IPS-20b (cell line): ENCODE results near the gene RASGEF1C.

Experiments
- H3K27ac ChIP-seq: one replicate; pipeline ENCODE4 v1.5.1; 2013; ENCODE audit warnings: low read length
- H3K27me3 ChIP-seq: 2 replicates; pipeline ENCODE4 v1.6.1; 2013; ENCODE audit warnings: mild to moderate bottlenecking, low read length, inconsistent platforms; ENCODE audit not compliant: insufficient read depth
- H3K36me3 ChIP-seq: 2 replicates; pipeline ENCODE4 v1.6.1; 2013; ENCODE audit warnings: low read depth, mild to moderate bottlenecking, inconsistent platforms, low read length, moderate library complexity; ENCODE audit not compliant: insufficient read depth
- H3K4me1 ChIP-seq: 2 replicates; pipeline ENCODE4 v1.6.1; 2013; ENCODE audit warnings: mild to moderate bottlenecking, control low read depth, inconsistent platforms, low read length, moderate library complexity; ENCODE audit not compliant: insufficient read depth
- H3K4me3 ChIP-seq: 2 replicates; pipeline ENCODE4 v1.5.1; 2013; ENCODE audit warnings: mild to moderate bottlenecking, low read length, inconsistent platforms
- H3K9ac ChIP-seq: 2 replicates; pipeline ENCODE4 v1.6.1; 2013; ENCODE audit warnings: low read depth, mild to moderate bottlenecking, inconsistent platforms, low read length, moderate library complexity
- H3K9me3 ChIP-seq: 2 replicates; pipeline ENCODE4 v1.6.1; 2013; ENCODE audit warnings: mild to moderate bottlenecking, low read depth, low read length, inconsistent platforms; ENCODE audit not compliant: insufficient read depth

RASGEF1C gene

DNA sequence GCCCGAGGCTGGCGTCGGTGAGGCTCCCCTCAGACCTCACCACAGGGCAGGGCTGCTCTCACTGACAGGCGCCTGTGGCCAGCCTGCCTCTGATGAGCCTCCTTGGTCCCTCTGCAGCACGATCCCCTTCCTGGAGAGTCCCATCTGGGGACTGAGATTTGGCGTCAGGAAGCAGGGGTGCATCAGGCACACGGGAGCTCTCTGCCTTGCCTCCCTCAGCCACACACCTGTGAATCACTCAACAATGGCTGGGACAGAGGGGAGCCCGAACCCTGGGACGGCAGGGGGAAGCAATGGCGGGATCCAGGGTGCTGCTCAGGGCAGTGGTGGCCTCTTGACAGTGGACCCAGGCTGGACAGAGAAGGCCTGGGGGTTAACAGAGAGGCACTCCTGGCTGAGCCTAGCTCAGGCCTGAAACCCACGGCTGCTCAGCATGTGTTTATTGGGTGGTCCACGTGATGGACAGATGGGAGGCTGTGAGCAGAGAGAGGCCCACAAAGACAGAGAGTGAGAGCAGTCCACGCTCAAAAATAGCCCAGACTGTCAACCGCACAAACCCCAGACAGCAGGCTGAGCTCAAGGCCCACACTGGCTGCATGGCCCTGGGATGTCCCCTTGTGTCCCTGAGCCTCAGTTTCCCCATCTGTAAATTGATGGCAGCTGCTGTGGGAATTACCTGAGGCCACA is 11.9 kb downstream of the RASGEF1C start:
- Histone ChIP-seq H3K9me3 (no peaks in the 10 kb centered on the region), H3K4me1 (no peaks in the 10 kb centered on the region), H3K4me3 (no peak overlapping the region), H3K9ac (no peak overlapping the region), H3K27ac (no peak overlapping the region), H3K36me3 (no peaks in the 10 kb centered on the region), H3K27me3 (no peaks in the 10 kb centered on the region)

DNA sequence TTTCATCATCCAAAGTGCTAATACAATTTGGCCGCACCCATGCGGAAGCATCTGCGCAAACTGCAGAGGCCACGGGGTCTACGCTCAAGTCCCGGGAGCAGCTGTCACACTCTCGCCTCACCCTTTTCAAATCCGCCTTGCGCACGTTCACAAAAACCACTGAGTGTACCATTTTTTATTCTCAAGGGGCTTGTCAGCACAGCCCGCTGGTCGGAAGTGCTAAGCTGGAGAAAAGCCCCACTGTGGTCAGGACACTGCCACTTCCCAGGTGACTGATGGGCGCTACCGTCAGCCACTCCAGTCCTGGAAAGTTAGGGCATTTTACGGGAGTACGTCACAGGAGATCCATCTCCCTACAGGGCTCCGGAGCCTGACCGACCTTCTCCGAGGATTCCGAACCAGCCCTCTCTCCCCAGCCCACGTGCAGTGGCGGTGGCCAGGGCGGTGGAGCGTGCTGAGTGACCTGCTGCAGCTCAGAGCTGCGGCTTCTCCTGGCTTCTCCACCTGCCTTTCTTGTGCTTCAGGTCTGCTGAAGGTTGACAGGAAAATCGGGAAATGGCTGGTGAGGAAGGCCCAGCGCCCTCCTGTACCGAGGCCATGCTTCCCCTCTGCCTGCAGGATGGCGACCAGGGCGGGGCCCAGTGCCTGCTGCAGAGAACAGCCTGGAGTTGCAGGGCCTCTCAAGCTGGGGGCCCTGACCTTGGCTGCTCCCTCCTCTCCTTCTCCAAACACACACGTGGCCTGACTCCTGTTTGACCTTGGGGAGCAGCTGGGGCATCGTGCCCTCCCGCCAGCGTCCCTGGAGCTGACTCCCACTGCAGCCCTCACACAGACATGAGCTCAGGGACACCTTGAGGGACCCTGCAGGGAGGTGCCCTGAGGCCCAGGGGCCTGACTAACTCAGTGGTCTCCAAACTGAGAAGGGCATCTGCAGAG is 14.3 kb downstream of the RASGEF1C start:
- no peak overlapping the region for H3K9ac ChIP-seq
- H3K27ac ChIP-seq: no peak overlapping the region
- H3K4me3 ChIP-seq: no peak overlapping the region
- no peaks in the 10 kb centered on the region for H3K4me1 ChIP-seq
- no peaks in the 10 kb centered on the region for H3K36me3 ChIP-seq
- no peaks in the 10 kb centered on the region for H3K27me3 ChIP-seq
- no peaks in the 10 kb centered on the region for H3K9me3 ChIP-seq

DNA sequence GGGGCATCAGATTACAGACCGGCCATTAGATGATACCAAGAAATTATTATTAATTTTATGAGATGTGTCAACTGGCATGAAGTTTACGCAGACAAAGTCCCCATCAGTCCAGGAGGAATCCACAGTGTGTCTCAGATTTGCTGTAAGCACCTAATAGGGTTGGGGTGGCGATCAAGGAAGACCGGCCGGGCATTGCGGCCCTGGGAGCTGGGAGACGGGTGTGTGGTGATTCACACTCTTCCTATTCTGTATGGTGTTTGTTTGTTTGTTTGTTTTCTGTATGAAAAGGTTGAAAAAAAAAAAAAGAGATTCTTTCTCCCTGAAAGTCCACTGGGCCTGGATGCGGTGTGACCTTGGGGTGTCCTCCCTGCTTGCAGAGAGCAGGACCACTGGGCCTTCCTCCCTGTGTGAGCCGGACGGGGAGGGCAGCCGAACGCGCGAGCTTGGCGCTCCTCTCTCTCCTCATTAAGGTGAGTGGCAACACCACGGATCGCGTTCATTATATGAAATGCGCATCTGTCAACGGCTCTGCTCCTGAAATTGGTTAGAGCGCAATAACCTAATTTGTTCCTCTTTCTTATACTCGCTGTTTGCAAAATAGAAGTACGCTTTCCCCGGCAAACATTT is 15.1 kb downstream of the RASGEF1C start:
- Histone ChIP-seq H3K9me3 (no peaks in the 10 kb centered on the region), H3K36me3 (no peaks in the 10 kb centered on the region), H3K27me3 (no peaks in the 10 kb centered on the region), H3K27ac (no peak overlapping the region), H3K9ac (no peak overlapping the region), H3K4me1 (no peaks in the 10 kb centered on the region), H3K4me3 (no peak overlapping the region)

DNA sequence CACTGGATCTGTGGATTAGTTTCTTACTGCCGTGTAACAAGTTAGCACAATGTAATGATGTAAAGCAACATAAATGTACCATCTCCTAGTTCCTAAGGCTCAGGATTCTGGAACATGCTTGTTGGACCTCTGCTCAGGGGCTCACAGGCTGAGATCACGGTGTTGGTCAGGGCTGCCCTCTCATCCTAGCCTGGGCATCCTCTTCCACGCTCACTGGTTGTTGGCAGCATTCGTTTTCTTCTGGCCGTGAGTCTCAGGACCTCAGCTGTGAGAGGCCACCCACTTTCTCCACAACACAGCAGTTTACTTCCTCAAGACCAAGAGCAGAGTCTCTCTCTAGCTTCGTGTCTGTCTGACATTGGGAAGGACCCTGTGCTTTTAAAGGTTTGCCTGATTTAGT is 17.3 kb downstream of the RASGEF1C start:
- no peaks in the 10 kb centered on the region for H3K36me3 ChIP-seq
- H3K27me3 ChIP-seq: no peaks in the 10 kb centered on the region
- no peaks in the 10 kb centered on the region for H3K4me1 ChIP-seq
- no peak overlapping the region for H3K4me3 ChIP-seq
- no peaks in the 10 kb centered on the region for H3K9me3 ChIP-seq
- H3K27ac ChIP-seq: no peak overlapping the region
- H3K9ac ChIP-seq: no peak overlapping the region

DNA sequence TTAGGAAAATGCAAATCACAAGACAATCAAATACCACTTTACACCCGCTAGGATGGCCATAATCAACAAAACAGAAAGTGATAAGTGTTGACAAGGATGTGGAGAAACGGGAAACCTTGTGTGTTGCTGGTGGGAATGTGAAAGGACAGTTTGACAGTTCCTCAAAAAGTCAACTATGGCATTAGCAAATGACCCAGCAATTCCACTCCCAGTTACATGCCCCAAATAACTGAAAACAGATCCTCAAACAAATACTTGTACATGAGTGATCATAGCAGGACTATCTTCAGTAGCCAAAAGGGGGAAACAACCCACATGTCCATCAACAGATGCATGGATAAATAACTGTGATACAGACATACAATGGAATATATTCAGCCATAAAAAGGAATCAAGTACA is 21.2 kb downstream of the RASGEF1C start:
- Histone ChIP-seq H3K9me3 (no peaks in the 10 kb centered on the region), H3K4me1 (no peaks in the 10 kb centered on the region), H3K27ac (no peak overlapping the region), H3K27me3 (no peaks in the 10 kb centered on the region), H3K36me3 (no peaks in the 10 kb centered on the region), H3K4me3 (no peak overlapping the region), H3K9ac (no peak overlapping the region)

DNA sequence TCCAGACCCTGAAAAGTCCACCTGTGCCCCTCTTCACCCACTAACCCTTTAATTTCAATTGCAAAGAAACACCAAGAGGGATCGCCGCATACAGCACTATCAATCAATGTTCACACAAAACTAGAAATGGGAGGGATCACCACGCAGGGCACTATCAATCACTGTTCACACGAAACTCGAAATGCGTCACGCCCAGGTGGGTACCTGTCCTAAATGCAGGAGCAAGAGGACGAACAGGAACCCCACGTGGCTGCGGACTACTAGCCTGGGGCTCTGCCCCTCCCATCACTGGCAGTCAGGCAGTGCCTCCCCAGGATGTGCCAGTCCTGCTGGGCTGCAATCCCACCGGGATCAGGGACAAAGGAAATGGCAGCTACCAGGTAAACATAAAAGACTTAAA is 28.2 kb downstream of the RASGEF1C start:
- Histone ChIP-seq H3K9ac (no peak overlapping the region), H3K27ac (no peak overlapping the region), H3K9me3 (no peaks in the 10 kb centered on the region), H3K4me1 (no peaks in the 10 kb centered on the region), H3K36me3 (no peaks in the 10 kb centered on the region), H3K4me3 (no peak overlapping the region), H3K27me3 (no peaks in the 10 kb centered on the region)

DNA sequence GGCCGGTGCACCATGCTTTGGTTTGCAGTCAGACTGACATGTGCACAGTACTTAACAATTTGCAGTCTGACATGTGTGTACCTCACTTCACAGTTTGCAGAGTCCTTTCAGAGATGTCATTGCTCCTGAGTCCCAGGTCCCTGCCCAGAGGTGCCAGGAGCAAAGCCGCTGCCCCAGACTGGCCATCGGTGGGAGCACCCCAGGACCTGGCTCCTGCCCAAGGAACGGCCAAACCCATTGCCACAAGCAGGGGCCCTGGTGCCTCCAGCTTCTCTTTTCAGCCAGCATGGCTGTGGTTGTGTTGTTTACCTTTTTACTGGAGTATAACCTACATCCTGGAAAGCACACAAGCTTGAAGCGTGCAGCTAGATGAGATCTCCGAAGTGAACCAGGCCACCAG is 28.6 kb downstream of the RASGEF1C start:
- no peaks in the 10 kb centered on the region for H3K4me1 ChIP-seq
- H3K9ac ChIP-seq: no peak overlapping the region
- H3K9me3 ChIP-seq: no peaks in the 10 kb centered on the region
- H3K27ac ChIP-seq: no peak overlapping the region
- no peak overlapping the region for H3K4me3 ChIP-seq
- H3K36me3 ChIP-seq: no peaks in the 10 kb centered on the region
- no peaks in the 10 kb centered on the region for H3K27me3 ChIP-seq

DNA sequence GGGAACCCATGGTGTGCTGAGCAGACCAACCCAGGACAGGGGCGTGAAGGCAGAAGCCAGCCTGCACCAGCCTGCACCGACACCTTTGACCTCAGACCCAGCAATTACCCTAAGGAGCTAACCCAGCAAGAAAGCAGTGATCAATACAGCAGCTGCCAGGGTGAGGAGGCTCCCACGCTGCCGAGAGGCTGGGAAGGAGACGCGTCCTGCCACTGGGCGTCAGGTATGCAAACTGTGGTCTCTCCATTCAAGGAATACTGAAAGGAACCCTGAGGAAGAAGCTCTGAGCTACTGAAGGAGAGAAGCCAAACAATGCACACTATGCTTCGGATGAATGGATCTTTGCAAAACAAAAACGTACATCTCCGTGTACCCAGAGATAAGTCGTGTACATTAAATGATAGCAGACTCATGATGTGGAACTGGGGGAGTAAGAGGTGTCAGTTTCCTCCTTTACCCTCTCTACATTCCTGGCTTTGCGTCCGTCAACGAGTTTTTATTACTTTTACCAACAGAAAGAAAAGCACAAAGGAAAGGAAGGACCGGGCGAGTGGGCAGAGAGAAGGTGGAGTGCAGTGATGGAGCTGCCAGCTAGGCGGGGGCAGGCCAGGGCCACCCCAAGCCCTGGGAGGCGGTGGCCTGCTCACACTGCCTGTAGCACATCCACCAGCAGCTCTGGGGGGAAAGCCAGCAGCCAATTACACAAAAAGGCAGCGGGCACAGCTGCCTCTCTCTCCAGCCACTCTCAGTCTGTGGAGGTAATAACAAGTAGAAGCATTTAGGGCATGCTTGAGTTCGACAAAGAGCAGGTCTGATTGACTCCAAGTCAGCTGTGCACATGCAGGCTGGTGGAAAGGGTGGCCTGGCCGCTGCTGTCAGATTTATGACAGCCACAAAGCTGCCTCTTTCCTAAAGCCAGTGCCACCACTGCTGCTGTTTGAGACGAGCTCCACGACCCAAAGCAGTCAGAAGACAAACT is 29.3 kb downstream of the RASGEF1C start:
- no peak overlapping the region for H3K27ac ChIP-seq
- no peak overlapping the region for H3K4me3 ChIP-seq

DNA sequence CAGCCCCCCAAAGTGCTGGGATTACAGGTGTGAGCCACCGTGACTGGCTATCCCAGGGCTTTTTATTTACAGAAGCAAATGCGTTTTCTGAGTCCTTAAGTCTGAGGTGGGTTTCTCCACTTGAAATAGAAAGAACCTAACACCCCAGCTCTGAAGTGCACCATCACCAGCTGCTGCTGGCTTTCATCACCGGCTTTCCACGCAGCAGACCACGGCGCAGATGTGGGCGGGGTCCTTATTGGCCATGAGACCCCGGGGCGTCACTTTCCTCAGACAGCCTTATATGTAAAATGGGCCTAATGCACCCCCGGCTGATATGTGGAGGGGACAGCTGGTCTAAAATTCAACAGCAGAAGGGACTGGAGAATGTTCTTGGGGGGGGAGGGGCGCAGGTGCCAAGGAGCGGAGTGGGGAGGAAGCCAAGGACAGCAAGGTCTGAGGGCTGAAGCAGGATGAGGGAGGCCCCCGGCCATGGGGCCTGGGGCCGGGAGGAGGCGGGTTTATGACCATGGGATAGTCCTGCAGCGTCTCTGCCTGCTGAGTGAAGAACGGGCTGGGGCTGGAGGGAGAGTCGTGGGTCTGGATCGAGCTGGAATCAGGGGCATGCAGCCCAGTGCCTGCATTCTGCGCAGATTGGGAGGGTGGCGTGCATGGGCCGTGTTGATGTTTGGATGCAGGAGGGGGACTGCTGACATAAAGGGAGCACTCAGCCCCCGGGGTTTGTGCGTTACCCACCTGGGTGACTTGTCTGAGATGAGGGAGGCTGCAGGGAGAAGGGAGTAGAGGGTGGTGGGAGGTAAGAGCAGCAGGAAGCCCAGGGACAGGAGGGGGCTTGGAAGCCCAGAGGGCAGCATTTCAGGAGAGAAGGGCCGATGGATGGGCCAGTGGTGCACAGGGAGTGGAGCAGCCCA is 30.2 kb downstream of the RASGEF1C start:
- H3K36me3 ChIP-seq: no peaks in the 10 kb centered on the region
- no peaks in the 10 kb centered on the region for H3K4me1 ChIP-seq
- H3K9me3 ChIP-seq: no peaks in the 10 kb centered on the region
- no peak overlapping the region for H3K4me3 ChIP-seq
- no peak overlapping the region for H3K27ac ChIP-seq
- H3K9ac ChIP-seq: no peak overlapping the region
- no peaks in the 10 kb centered on the region for H3K27me3 ChIP-seq

More for the DNA sequence above, 29.3 kb downstream of the RASGEF1C start:
- Histone ChIP-seq H3K27me3 (no peaks in the 10 kb centered on the region), H3K9ac (no peak overlapping the region), H3K4me1 (no peaks in the 10 kb centered on the region), H3K9me3 (no peaks in the 10 kb centered on the region), H3K36me3 (no peaks in the 10 kb centered on the region)

DNA sequence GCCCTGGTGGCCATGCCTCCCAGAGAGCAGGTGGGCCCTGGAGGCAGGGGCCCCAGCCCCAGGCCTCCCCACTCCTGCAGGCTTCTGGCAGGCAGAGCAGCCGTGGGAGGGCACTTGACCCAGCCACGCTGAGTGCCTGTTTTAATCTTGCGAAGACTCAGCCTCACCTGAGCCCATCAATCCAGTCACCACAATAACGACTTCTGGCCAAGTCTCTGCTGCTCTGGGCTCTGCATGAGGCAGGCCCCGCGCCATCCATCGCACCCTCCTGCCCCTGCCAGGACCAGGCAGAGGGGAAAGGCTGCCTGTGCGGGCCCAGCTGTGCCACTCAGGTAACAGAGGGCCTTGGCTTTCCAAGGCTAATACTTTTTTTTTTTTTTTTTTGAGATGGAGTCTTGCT is 32.8 kb downstream of the RASGEF1C start:
- H3K4me1 ChIP-seq: no peaks in the 10 kb centered on the region
- no peaks in the 10 kb centered on the region for H3K9me3 ChIP-seq
- no peak overlapping the region for H3K4me3 ChIP-seq
- H3K9ac ChIP-seq: no peak overlapping the region
- no peaks in the 10 kb centered on the region for H3K36me3 ChIP-seq
- no peaks in the 10 kb centered on the region for H3K27me3 ChIP-seq
- no peak overlapping the region for H3K27ac ChIP-seq
